NCI-H2171 treated with DMSO at 0.1 percent for 48 hours (cell line): Measurements from ENCODE around the gene SCAF1.

ENCODE experiments used
- DNase-seq: peaks from one replicate; lab custom pipeline; 2025; lab: John Stamatoyannopoulos, UW

The SCAF1 gene

DNA sequence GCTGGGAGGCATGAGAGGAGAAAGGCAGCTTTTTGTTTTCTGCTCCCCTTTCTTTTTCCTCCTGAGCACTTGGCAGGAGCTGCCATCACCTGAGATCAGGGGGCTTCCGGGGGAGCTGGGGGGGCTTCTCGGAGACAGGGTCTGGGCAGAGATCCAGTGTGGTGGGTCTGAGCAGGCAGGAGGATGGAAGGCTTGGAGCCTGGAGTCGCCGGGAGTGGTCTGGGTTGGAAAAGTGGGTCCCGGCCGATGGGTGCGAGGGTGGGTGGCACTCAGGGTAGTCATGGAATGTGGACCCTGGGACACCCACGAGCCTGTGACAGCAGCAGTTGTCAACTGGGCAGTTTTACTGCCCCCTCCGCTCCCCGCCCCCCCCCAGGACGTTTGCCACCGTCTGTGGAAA is 45.1 kb downstream of the SCAF1 start:
- no peak for DNase-seq

DNA sequence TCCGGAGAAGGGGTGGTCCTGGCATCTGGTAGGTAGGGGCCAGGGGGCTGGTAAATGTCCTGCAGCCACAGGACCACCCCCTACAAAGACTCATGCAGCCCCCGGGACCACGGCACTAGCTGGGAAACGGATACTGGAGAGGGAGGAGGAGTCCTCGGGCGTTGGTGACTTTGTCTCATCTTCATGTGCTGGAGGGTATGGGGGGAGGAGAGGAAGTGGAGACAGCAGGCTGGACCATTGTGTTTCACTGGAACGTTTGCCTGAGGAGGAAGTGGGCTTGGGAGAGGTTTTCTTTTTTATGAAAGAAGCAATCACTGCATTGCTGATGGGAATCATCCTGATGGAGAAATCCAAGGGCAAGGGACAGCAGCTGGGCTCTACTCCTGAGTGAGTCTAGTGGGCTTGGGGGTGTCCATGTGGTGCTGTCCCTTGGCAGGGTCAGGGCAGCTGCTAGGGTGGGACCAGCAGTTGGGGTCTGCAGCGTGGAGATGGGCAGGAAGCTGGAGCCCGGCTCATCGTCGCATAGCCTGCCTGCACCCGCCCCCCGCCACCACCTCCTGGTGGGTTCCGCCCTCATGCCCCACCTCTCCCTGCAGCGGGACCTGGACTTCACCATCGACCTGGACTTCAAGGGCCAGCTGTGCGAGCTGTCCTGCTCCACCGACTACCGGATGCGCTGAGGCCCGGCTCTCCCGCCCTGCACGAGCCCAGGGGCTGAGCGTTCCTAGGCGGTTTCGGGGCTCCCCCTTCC is 45.7 kb downstream of the SCAF1 start:
- no peak for DNase-seq

DNA sequence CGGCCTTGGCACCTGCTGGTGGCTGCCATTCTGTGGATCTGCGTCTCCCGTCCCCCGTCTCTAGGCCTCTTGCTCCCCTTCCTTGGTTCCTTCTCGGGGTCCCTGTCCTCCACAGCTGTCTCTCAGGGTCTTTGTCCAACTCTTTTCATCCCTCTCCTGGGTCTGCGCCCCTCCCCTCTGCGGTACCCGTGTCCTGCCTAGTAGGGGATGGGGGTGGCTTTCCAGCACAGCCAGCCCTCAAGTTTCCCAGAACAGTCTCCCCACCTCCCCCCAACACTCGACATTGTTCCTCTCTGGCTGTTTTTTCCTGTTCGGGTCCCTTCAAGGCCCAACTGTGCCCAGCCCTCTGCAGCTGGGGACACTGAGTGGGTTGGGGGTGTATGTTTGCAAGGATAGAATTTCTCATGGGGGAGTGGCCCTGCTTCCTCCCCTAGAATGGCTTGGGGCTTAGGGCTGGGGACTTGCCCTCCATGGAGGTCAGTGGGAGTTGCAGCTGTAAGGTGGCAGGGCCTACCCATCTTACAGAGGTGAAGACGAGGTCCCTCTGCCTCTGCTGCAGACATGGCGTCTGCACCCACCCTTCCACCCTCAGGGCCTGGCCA is 46.6 kb downstream of the SCAF1 start:
- no peak for DNase-seq

DNA sequence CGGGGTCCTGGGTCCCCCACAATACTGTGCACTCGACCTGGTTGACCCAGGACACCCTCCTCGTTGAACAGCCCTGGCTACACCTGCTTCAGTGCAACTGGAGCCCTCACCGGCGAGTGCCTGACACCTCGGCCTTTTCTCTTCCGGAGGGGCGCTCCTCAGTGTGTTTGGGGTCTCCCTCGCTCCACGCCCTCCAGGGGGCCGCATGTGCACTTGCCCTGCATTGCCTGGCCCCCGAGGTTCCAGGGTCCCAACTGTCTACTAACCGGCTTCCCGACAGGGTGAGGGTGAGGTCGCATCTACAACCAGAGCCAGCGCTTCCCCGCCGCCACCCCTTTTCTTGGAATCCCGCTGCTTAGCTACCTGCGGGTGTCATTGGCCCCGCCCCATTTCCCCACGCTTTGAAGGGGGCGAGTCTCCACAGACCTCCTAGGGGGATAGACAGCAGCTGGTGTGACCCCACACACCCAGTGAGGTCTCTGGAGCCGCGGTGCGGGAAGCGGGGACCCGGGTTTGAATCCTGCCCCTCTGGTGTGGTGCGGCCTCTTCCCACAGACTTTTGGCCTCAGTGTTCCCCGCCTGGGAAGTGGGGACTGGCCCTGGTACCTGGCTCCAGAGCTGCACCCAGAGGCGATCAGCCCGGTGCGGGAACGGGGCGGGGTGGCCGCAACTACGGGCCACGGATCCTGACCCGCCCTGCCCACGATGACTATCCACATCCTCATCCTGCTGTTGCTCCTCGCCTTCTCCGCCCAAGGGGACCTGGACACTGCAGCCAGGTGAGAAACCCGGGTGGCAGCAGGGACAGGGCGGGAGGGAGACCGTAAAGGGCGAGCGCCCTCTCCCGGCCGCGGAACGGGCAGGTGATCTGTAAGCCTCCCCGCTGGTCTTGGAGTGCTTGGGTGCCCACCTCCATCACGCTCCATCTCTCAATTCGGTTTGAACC is 47.4 kb downstream of the SCAF1 start, which contains the start of gene ADM5:
TSS of gene ADM5 (plus strand) at position 462 of the 946 bp plus-strand sequence. CDS start at position 706, 244 bp downstream.
- peak; percentile 59 for DNase-seq

DNA sequence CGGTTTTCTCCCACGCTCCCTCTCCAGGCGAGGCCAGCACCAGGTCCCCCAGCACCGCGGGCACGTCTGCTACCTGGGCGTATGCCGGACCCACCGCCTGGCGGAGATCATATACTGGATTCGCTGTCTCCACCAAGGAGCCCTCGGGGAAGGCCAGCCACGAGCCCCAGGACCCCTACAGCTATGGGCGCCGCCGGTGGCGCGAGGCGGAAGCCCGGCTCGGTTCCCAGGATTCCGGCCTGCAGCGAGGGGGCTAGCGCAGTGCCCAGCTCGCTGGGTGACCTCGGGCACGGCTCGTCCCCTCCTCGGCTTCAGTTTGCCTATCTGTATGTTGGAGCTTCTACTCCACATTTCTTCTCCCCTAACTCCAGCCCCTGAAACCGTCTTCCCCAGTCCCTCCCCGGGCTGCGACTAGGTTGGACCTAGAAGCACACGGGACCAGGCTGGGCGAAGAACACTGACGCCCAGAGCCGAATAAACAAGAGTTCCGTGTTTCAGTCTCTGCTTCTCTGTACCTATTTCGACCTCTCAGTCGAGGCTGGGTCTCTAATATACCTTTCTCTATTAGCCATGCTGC is 48.2 kb downstream of the SCAF1 start:
- DNase-seq = no peak

DNA sequence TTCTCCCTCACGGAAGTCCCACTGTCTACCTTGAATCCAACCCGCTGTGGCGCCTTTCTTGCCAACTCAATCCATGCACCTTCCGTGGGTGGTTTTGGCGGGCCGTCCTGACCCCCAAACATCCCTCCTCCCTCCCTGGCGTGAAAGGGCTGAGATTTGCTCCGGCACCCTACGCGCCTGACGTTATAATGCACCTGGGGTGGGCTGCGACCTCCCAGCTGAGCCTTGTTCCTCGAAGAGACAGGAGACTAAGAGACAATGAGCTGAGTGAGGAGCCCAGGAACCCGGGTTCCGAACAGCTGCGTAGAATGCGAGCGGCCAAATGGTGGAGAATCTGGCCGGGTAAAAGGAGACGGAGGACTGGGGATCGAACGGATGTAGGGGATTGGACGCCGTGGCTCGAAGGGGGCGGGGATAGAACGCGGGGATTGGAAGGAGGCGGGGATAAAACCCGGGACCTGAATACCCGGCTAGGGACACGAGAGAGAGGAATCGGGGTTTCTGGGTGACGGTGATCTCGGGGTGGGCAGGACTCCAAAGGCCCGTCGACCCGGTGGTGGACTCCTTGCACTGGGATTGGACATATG is 48.7 kb downstream of the SCAF1 start, which contains the start of gene CPT1C:
TSS of gene CPT1C (plus strand) at position 461 of the 587 bp plus-strand sequence. CDS start 1,137 bp downstream, outside the sequence.
- peak; percentile 95 for DNase-seq

DNA sequence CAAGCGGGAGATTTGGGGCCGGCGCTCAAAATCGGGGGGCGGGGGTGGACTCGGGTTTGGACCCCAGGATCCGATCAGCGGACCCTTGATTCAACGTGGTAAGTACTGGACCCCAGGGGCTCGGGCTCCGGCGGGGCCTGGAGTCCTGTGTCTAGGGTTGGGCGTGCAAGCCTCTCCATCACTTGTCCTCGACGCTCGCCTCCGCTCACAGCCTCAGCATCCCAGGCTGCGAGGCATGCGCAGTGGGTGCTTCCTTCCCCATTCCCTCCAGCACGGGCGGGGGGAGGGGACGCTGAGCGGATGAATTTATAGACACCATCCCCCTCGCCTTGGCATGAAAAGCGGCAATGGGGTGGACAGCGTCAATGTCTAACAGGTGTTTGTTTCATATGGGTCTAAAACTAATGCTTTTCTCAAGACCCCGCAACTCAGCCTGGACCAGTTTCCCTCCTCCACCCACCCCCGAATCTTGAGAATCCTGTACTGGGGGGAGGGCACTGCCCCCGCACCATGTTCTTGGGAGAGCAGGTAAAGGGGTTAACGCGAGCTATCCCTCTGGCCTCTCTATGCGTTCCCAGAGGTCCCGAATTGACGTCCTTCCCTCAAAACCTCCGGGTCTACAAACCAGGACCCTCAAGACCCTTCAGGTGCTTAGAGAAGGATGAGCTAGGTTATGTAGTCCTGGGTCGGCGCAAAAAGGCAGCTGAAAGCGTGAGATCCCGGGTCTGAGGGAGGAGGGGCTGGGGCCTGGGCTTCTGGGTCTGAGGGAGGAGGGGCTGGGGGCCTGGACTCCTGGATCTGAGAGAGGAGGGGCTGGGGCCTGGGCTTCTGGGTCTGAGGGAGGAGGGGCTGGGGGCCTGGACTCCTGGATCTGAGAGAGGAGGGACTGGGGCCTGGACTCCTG is 49.5 kb downstream of the SCAF1 start:
- DNase-seq = peak; percentile 72

DNA sequence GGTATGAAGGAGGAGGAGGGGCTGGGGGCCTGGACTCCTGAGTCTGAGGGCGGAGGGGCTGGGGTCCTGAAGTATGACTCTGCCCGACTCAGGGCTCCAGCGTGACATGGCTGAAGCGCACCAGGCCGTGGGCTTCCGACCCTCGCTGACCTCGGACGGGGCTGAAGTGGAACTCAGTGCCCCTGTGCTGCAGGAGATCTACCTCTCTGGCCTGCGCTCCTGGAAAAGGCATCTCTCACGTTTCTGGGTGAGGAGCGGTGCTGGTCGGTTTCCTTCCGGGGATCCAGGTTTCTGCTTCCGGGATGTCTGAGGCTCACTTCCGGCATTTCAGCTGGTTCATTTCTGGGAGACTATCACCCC is 50.1 kb downstream of the SCAF1 start:
- DNase-seq = no peak

DNA sequence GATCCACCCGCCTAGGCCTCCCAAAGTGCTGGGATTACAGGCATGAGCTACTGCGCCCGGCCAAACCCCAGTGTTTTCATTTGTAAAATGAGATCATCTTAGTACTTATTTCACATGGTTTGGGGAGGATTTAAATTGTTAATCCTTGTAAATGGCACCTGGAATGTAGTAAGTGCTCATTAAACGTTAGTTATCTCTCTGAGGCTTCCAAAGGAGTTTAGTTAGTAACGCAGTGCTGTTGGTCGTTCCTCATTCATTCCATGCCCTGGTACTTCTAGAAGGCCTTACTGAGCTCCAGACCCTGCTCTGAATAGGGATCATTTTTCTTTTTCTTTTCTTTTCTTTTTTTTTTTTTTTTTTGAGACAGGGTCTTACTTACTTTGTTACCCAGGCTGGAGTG is 54.1 kb downstream of the SCAF1 start:
- DNase-seq = no peak

DNA sequence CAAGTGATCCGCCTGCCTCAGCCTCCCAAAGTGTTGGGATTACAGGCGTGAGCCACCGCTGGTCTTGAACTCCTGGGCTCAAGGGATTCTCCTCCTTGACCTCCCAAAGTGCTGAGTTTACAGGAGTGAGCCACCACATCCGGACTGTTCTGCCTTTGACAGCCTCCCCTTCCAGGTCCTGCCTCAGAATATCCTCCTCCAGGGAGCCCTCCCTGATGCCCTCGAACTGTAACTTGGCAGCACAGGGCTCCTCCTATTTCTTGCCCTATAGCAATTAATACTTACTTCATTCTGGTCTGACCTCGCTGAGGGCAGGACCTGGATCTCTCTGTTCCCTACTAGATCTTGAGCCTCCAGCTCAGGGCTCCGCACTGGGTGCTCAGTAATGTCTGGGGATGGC is 54.9 kb downstream of the SCAF1 start:
- no peak for DNase-seq

DNA sequence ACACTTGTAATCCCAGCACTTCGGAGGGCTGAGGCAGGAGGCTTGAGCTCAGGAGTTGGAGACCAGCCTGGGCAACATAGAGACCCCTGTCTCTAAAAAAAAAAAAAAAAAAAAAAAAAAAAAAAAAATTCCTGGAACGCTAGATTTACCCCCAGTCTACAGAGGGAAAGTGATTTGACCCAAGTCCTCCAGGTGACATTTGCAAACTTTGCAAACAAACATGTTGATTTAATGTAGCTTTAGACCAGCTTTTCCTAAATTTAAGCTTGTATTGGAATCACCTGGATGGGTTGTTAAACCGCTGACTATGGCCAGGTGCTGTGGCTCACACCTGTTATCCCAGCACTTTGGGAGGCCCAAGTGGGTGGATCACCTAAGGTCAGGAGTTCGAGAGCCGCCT is 57.4 kb downstream of the SCAF1 start:
- no peak for DNase-seq

DNA sequence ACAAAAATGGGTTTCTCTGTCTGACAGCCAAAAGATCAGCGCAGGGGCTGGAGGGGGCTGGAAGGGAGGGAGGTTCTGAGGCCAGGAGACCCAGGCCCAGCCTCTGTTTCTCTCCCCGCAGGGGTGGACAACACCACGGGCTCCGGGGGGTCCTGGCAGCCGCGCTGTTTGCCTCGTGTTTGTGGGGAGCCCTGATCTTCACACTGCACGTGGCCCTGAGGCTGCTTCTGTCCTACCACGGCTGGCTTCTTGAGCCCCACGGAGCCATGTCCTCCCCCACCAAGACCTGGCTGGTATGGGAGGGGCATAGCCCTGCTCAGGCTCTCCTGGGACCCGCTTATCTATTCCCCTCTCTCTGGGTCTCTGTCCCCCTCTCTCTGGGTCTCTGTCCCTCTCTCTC is 58.6 kb downstream of the SCAF1 start:
- DNase-seq = no peak

DNA sequence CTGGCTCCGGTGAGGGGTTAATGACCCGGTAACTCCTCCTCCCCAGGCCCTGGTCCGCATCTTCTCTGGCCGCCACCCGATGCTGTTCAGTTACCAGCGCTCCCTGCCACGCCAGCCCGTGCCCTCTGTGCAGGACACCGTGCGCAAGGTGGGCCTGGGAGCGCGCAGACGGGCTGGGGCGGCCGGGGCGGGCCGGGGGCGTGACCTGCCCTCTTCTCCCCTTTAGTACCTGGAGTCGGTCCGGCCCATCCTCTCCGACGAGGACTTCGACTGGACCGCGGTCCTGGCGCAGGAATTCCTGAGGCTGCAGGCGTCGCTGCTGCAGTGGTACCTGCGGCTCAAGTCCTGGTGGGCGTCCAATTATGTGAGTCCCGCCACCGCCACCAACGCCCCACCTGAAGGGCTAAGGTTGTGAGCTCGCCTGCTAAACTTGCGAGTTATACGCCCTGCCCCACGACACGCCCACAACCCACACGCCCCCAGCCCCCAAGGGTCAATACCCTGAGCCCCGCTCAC is 59.3 kb downstream of the SCAF1 start:
- DNase-seq = no peak

DNA sequence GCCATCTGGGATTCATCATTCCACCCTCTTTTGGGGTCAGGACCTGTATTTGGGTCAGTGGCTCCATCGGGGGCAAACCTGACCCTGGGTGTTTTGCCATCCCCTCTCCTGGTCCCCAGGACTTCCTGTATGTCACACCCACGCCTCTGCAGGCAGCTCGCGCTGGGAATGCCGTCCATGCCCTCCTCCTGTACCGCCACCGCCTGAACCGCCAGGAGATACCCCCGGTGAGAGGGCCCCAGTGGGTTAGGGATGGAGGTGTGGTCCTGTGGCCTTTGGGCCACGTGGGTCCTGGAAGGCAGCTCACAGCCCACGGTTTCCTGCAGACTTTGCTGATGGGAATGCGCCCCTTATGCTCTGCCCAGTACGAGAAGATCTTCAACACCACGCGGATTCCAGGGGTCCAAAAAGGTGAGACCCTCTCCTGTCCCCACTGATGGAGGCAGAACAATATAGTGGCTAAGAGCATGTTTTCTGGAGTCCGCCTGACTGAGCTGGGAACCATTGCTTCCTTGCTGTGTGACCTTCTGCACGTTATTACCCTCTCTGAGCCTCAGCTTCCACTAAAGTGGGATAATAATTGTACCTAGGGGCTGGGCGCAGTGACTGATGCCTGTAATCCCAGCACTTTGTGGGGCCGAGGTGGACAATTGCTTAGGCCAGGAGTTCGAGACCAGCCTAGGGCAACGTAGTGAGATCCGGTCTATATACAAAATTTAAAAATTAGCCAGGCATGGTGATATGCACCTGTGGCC is 63.1 kb downstream of the SCAF1 start:
- DNase-seq = no peak

DNA sequence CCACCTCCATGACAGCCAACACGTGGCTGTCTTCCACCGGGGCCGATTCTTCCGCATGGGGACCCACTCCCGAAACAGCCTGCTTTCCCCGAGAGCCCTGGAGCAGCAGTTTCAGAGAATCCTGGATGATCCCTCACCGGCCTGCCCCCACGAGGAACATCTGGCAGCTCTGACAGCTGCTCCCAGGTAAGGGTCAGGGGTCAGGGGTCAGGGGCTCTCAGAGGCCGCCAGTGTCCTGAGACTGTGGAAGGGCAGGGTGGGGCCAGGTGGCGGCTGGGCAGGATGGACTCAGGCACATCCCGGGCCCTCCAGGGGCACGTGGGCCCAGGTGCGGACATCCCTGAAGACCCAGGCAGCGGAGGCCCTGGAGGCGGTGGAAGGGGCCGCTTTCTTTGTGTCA is 63.9 kb downstream of the SCAF1 start:
- no peak for DNase-seq
